Hypothalamus (tissue), 51 donors: ENCODE measurements around the gene PPP3CA.
A peak's percentile ranks its signal among the peaks of the same experiment; 100 is the strongest.

ENCODE experiments used
- DNase-seq, 51 donors: peaks; one replicate each; lab custom pipeline; 2025; lab: John Stamatoyannopoulos, UW

The PPP3CA gene

DNA sequence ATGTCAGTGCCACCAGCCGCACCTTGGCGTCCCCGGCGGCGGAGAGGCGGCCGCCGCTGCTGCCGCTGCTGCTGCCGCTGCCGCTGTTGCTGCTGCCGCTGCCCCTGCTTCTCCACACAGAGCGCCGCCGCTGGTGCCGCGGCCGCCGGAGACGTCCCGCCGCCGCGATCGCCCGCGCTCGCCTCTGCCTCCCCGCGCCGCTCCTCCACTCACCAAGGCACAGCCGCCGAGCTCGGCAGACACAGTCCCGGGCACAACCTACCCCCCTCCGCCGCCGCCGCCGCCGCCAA lies at the start of gene PPP3CA:
Gene PPP3CA (minus strand): TSS at position 260 of the 290 bp plus-strand sequence.
- DNase-seq = peak in 1 of 51 donors; percentile 45

DNA sequence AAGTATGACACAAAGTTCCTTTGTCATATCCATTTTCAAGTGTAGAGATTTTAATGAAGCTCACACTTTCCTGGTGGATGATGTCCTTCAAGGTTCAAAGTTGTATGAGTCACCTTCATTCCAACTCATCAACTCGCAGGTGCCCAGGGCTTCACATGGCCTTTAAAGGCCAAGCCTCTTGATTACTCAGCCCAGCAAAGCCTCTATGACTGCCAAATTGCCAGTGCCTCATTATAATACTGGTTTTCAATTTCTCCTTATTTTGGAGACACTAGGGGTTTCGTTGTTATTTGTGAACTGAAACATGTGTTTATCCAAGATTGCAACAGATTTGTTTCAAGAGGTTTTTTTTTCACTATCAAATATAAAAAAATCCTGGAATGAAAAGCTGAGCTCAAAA lies 45.9 kb upstream of the PPP3CA start:
- DNase-seq = peak in 2 of 51 donors; percentile 3 to 18

DNA sequence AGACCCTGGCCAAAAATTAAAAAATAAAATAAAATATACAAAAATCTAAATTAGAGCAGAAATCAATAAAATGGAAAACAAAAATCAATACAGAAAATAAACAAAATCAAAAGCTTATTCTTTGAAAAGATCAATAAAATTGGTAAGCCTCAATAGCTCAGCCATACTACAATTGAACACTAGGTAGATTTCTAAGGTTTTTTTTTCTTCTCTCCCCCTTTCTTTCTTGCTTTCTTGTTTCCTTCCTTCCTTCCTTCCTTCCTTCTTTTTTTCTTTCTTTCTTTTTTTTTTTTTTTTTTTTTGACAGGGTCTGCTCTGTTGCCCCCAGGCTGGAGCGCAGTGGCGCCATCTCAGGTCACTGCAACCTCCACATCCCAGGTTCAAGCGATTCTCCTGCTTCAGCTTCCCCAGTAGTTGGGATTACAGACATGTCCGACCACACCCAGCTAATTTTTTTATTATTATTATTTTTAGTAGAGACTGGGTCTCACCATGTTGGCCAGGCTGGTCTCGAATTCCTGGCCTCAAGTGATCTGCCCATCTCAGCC lies 23.4 kb upstream of the PPP3CA start:
- DNase-seq = no peak

DNA sequence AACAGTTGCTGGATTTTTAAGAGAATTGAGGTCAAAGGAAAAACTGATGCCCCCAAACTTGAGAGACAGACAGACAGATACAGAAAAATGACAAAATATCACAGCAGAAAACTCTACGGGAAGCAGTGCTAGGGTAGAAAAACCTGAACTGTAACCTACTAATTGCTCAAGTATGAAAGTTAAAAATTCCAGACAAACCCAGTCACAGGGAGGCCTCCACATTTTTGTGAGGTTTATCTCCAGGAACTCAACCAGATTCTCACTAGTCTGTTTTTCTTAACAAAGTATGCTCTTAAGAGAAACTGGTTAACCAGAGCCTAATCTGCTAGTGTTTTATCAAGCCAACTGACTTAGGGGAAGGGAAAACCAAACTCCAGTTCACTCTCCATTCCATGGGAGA lies 19.9 kb upstream of the PPP3CA start:
- no peak for DNase-seq

DNA sequence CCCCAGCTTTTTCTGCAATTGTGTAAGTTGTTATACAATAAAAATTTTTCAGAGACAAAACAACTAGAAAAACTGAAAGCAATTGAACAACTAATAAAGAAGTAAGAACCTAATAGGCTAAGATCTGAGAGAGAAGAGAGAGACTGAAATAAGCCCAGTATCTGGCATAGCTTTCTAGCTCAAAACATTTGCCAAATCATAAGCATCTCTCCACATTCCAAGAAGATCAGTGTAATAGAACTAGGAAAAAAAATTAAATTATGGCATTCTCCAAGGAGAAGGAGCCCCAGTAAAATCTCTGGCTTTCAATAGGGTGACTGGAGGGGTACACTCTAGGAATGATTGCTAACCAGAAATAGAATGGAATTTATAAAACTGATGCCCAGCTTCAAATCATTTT lies 19.0 kb upstream of the PPP3CA start:
- no peak for DNase-seq

DNA sequence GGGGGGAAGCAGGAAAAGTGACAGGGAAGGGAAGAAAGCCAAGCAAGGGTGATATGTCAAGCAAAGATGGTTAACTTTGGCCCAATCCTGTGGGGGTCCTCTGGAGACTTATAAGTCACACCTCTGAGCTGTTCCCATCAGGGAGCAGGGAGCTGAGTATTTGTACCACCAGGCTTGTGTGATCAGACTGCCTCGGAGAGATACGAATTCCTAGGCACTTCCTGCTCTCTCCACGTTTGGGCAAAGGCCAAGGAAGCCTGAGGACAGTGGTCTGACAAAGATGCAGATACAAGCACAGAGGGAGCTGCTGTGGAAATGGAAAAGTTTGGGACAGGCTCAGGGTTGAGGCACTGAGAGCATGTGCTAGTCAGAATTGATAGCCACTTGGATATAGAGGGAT lies 10.4 kb upstream of the PPP3CA start:
- no peak for DNase-seq

DNA sequence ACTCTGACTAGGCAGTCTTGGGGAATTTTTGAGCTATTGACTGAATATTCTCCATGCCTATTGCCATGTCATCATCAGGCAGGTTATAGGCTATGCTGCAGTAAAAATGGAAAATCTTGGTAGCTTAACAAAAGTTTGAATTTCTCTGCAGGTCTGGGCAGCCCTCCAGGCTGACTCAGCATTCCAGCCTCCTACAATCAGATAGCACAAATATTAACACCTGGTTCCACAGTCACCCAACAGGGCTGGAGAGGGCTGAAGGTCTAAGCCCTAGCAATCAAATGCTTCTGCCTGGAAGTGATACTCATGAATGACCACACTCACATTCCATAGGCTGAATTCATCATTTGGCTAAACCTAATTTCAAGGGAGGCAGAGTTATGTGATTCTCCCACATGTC lies 9.6 kb upstream of the PPP3CA start:
- DNase-seq = no peak

DNA sequence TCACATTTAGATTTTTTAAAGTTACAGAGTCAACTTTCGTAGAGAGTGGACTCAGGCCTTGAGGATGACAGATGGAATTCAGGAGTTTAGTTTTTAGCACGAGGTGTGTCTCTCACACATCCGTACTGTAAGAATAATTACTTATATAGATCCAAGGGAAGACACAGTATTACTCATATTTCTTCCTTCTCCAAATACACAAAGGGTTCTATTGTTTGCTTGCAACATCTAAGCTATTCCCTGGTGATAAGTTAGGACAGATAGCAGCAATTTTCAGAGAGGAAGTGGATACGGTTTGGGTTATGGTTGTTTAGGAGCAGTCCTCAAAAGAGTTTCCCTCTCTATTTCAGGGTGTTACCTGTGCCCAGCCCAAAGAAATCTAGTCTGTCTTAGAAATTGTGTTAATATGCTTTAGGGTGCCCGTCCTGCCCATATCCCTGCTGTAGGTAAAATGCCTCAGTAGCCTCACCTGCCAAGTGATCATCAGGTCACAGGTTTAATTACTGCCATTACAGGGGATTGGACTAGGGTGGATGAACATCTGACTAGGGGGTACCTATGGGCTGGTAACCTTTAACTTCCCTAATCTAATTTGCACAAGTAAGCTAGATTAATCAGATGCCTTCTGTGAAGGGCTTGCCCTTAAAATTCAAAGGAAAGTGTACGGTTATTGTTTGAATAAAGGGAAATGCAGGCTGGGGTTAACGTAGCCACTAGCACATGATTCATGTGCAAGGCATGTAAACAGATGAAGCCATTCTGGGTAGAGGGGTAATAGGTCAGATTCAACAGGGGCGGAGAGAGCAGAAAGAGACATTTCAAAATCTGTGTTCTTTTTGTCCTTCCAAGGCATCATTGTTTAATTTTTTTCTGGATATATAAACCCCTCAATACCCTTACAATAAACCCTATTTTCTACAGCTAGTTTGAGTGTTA lies 8.7 kb upstream of the PPP3CA start:
- DNase-seq = no peak

DNA sequence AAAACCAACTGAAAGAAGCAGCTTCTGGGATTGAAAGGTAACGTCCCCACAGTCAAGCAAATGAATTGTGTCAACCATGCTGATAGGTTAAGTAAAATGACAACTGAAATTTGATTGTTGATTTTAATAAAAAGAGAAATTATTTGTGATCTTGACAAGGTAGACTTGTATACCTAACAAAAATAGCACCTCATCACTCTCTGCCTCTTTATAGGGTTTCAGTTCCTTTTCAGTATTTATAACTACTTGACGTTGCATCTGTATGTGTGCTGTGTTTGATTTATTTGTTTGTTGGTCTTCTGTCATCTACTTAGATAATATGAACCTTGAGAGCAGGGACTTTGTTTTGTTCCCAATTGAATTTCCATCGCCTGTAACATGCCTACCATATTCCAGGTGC lies 7.9 kb upstream of the PPP3CA start:
- no peak for DNase-seq

DNA sequence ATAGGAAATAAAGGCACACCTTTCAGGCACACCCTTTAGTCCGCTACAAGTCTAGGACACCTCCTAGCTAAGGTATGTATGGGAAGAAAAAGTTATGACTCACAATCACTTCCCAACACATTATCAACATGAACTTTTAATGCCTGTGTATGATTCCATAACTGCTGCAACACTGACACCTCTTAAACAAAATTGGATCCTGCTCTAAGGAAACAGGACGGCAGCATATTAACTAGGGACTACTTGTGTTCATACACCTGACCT lies 2.4 kb upstream of the PPP3CA start:
- DNase-seq = no peak

DNA sequence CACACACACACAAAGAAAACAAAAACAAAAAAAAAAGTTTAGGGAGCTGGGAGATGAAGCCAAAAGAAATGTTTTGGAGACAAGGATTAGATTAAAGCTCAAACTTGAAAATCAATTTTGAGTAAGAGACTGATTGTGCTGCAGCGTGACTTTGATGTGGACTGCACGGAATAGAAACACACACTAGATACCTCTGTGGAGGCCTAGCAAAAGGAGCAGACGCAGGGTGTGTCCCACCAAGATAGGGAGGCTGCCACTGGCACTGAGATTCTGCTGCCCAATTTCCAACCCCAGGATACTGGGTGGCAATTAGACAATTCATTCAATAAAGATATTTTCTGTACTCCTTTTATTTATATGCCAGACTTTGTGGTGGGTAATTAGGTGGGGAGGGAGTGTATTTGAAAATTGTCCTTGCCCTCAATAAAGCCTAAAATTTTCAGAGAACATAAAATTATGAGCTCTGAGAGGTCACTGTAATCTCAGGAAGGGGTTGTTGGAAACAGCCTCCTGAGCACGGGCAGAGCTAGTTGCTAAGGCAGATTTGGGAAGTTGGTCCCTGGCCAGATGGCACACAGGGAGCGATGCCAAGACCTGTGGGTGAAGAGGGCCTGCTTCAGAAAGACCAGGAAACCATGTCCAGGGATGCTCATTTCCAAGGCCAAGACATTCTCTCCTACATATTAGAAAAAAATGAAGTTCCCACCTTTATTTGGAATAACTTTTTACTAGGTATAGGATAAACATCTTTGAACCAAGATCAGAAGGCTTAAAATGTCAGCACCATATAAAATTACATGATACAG lies 1.9 kb upstream of the PPP3CA start:
- peak in 22 of 51 donors; percentile 0 to 25 (median 6) for DNase-seq

DNA sequence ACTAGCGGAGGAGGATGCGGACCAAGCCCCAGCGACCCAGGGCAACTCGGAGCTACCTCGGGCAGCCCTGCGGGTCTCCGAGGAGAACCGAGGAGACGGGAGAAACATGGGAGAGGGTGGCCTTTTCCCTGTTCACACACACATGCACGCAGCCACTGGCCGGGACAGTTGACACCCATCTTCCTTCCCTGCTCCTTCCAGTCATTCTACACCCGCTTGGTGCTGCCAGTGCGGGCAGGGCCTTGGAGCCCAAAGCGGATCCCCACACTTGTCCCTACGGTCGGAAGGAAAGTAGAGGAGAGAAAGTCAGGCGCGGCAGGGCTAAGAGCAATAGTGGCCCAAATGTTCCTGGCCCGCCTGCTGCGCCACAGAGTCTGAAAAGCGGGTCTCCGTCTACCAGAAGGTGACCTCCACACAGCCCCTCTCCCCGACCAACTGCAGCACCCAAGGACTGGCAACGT lies 1.1 kb upstream of the PPP3CA start:
- DNase-seq = peak in 20 of 51 donors; percentile 22 to 85 (median 44)

DNA sequence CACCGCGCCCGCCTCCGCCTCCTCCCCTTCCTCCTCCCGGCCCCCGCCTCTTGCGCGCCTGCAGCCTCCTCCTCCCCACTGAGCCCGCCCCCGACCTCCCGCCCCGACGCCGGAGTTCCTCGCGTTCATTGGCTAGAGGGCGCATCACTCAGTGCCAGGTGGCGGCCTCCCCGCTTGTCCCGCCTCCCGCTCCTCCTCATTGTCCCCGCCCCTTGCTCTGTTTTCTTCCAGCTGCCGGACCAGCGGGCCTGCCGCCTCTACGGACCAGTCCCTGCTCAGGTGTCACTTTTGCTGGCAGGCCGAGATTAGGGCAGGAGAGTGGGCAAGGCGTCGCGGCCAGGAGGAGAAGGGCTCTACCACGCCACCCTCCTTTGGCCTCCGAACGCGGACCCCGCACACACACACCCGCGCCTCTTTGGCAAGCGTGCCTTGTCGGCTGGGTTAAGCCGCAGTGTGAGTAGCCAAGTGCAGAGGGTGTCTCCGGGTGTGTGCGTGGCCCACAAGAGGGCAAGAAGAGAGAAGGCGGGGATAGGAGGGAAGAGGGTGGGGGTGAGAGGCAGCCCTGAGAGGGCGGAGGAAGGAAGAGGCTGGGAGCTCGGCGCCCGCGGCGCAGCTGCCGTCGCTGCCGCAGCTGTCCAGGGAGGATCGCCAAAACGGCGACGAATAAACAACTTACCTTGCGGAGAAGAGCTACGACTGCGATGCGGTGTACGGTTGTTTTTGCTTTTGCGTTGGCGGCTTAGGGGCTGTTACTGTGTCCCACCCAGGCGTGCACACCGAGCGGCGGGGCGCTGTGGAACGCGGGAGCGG lies 436 bp upstream of the PPP3CA start:
- DNase-seq = peak; percentile 74 to 100 (median 99)

DNA sequence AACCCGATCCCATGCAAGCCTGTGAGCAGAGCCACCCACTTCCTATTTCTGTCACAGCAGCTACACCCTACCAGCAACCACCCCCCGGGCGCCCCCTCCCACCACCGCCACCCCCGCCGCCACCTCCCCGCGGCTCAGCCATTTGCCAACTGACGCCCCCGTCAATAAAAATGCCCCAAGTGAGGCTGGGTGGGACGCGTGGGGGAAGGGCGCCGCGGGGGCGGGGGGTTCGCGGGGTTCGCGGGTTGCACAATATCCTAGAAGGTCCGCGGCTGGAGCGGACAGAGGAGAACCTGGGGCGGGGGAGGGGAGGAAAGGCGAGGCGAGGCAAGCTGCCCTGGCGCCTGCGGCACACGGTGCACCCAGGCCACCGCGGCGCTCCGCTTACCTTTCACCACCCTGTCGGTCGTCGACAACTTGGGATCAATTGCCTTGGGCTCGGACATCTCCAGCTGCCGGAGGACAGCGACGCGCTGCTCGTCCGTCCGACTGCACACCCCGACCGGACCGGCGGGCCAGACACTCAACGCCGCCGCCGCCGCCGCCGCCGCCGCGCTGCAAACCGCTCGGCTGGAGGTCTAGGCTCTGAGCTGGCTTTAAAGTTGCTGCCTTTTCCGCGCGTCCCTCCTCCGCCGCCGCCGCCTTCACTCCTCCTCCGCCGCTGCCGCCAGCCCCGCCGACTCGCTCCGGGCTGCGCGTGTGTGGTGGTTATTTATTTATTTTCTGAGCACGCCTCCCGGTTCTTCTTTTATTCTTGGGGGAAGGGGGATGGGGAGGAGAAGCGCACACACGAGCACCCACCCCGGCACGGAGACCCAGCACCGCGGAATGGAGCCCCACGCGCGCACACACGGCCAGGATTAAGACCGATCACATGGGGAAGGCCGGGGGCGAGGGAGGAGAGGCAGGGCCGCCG lies 717 bp downstream of the PPP3CA start:
- peak in 48 of 51 donors; percentile 12 to 91 (median 63) for DNase-seq

DNA sequence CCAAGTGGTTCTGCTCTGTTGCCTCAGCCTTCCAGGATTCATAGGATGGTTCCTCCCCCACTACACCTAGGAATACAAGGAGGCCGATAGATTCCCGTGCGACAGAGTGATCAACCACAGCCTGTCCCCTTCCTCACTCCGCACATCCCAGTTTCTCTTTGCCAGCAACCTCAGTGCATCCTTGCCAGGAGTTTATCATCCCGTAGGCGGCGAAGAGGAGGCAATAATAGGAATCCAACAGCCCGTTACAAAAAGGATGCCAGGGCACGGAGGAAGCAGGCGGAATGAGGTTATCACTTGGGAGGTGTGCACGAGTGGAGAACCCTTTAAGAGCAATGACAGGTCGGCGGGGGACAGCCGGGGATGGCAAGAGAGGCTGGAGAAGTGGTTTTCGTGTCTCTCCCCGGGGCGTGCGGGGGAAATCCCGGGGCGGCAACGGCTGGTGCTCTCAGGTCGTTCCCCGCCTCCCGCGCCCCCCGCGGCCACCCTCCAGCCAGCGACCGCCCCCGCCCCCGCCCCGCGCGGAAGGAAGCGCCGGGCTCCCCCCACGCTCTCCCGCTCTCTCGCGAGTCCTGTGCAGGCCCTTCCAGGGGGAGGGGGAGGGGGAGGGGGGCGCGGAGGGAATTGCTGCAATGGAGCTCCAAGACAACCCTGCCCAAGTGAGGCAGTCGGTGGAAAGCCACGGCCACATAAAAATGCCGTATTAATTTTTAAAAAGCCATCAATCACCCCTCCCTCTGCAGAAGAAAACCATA lies 1.6 kb downstream of the PPP3CA start:
- peak in 49 of 51 donors; percentile 5 to 87 (median 45) for DNase-seq

DNA sequence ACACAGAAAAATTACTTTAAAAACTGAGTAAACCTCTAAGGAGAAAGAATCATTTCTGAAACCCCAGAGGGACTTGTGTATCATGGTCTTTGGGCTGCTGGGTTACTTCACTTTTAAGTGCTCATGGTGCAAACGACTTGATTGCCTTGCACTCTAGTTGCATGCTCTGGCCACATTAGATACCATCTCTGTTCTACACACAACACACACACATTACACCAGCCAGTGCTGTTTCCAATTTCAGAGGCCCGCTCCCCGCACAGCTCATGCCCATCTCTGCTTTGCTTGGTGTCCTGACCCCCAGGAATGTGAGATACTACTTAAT lies 2.1 kb downstream of the PPP3CA start:
- DNase-seq = peak in 11 of 51 donors; percentile 1 to 87 (median 32)

DNA sequence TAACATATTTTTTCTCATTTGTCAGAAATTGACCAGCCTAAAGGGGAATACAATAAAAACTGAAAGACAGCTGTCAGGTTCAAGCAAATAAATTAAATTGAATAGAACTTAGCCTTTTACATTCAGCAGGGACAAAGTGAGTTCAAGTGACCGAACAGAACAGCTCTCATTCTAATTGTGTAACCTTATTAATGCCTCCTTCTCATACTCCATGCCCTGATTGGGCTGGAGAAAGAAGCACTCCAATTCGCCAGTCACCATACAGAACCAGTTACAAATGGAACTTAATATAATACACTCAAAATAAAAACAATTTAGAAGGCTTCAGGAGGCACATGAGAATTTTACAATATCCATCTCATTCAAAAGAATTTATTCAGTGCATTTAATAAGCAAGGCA lies 8.0 kb downstream of the PPP3CA start:
- no peak for DNase-seq

DNA sequence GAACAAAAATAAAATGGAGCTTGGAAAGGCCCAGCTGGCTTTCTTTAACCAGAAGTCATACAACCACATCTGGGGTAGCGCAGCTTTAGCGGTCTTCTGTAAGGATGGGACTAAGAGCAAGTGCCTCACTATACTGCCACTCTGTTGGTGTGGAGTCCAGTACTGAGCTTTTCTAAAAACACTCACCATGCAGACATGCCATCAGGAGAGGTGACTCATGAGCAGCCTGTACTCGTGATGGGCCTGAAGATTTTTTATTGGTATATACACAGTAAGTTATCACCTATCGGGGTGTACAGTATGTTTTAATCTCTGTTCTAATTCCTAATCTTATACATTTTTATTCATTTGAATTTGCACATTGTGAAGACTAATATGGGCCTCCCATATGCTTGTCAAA lies 9.6 kb downstream of the PPP3CA start:
- peak in 1 of 51 donors; percentile 15 for DNase-seq

DNA sequence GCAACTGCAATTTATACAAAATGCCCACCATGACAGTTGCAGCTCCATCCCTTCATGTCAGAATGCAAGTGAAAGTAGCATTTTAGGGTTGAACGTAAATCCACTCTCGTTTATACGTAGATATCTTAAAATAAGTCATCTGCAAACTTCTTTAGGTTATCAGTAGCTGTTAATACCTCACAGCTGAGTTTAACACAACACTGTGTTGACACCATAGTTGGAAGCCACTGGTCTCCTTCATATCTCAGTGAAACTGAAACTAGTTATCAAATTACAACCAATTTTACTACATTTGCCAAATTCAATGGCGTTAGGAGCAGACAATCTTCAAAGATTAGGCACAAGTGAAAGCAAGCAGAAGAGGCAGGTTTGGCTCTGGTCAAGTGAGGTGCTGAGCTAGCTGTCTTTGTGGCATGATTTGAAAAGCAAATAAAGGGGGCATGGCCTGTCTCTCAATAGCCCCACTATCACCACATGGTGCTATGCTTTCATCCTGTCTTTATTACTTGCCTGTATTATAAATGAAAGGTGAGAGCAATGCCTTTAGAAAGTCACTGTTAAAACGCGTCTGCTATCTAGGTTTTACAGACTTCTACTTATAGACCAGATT lies 12.3 kb downstream of the PPP3CA start:
- no peak for DNase-seq
